OCI-LY7 (cell line): ENCODE data around the gene PRKAG2.

Source experiments
- CTCF ChIP-seq: fragments of 200-600 bp; sonication (generic); conservative IDR thresholded peaks from 2 replicates; pipeline ENCODE4 v1.5.1; 2014; ENCODE audit warnings: mild to moderate bottlenecking, antibody characterized with exemption, low read length, moderate library complexity, mixed read lengths
- EZH2phosphoT487 ChIP-seq: fragments of 200-600 bp; sonication (generic); IDR thresholded peaks from 2 replicates; pipeline ENCODE4 v1.6.1; 2018; ENCODE audit warnings: low read depth, borderline replicate concordance, mild to moderate bottlenecking, mixed run types, antibody characterized with exemption, low read length, moderate library complexity, mixed read lengths

- TF ChIP-seq EZH2phosphoT487 = no peak
- TF ChIP-seq CTCF = no peak
Measured at GRCh38 chr7:151579644-151580043, 297.3 kb downstream of the PRKAG2 start.
